ENCODE measurements around the gene ARHGAP6. TPM values are rescaled to one million over a fixed set of nuclear protein-coding genes. Genes with fewer than 3 reads are reported as not detected.
"Not testable (repeated sequence)": the region's sequence is repeated elsewhere in the genome, so short reads cannot be mapped to it uniquely, and the experiment has no call there.

ARHGAP6 gene
- total RNA-seq, 1 experiment from 2014 or later: 2.0 TPM

DNA sequence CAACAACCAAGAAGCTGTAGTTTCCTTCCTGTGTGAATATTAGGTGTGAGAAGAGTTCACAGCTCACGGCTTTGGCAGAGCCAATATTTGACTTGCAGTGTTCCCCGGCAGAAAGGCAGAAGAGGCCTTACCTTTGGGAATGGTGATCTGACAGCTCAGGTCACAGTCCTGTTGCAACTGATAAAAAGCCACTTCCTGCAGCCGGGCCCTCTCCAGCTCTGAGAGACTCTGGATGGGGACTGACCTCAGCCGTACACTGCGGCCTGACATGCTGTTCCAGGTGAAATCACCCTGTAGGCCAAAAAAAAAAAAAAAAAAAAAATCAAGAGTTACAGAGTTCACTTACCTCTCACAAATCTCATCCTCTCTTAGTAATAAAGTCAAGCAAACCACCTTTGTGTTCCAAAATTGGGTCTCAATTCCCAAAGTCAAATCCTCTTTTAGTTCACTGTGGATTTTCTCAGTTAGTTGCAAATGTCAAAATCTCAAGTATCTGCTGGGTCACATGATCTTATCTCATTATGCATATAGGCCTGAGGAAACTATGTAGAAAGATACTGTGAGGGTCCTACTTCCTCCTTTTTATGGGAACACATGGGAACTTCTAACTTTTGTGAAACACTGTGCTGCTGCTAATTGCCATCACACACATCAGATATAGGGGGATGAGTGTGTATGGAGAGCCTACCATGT is 411.2 kb downstream of the ARHGAP6 start:
- Histone ChIP-seq H3K27me3 (ENCODE audit: control insufficient read depth, insufficient read depth, low read length) (no peaks in the 10 kb centered on the region), H3K36me3 (replicated peaks; ENCODE audit: control insufficient read depth, insufficient read depth, low read length) (no peaks in the 10 kb centered on the region), H3K4me3 (ENCODE audit: insufficient read depth, low read depth, low read length) (no peak overlapping the region)
- DNase-seq: no peak

DNA sequence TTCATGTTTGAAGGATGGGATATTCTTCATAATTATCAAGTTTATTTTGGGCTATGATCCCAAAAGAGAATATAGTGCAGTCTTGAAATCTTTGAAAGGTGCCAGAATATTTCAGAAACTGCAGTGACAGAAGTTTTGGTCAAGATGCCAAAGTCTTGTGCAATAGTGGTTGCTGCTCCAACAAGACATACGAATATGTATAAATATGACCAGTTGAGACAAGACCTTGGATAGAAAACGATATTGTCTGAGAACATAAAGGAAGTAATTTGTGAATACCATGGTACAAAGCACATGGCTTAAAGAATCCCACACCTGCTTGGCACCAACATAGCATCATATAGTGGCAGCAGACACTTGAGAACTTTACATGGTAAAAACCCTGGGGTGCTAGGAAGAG is 421.1 kb downstream of the ARHGAP6 start:
- no peak for DNase-seq
- Histone ChIP-seq H3K27me3 (ENCODE audit: control insufficient read depth, insufficient read depth, low read length) (no peaks in the 10 kb centered on the region), H3K4me3 (ENCODE audit: insufficient read depth, low read depth, low read length) (no peak overlapping the region), H3K36me3 (replicated peaks; ENCODE audit: control insufficient read depth, insufficient read depth, low read length) (no peaks in the 10 kb centered on the region)

DNA sequence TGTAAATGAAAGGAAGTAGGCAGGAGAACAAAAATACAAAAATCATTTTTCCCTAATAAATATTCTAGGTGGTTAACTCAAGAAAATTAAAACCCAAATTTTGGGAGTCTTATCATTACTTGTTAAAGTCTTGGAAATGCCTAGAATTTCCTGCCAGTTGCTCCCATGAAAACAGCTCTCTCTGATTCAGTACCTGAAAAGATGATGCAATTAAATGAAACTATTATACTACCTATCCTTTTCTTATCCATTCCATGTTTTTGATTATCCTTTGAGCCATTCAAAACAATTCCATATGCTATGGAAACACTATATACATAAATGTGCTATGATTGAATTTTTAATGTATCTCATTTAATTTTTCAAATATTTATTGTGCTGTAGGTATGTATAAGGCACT is 423.0 kb downstream of the ARHGAP6 start:
- H3K4me3 ChIP-seq (ENCODE audit: insufficient read depth, low read depth, low read length): no peak overlapping the region
- H3K36me3 ChIP-seq (replicated peaks; ENCODE audit: control insufficient read depth, insufficient read depth, low read length): no peaks in the 10 kb centered on the region
- no peak for DNase-seq
- no peaks in the 10 kb centered on the region for H3K27me3 ChIP-seq (ENCODE audit: control insufficient read depth, insufficient read depth, low read length)

DNA sequence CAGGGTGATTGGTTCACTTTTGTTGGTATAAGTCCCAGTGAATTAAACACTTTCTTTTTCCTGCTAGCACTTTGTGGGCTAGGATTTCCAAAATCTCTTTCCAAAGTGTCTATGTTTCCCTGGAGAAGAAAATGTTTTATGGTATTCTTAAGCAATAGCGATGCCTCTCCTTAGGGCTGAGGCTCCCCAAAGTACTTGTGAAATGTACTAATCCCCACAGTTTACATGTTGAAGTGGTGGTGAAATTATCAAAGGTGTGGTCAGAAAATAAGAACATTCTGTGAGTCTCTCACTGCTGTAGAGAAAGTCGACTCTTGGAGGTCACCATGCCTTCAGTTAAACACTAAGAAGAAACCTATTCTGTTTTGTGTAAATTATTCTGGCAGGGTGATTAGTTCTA is 424.0 kb downstream of the ARHGAP6 start:
- no peaks in the 10 kb centered on the region for H3K36me3 ChIP-seq (replicated peaks; ENCODE audit: control insufficient read depth, insufficient read depth, low read length)
- DNase-seq: no peak
- H3K27me3 ChIP-seq (ENCODE audit: control insufficient read depth, insufficient read depth, low read length): no peaks in the 10 kb centered on the region
- no peak overlapping the region for H3K4me3 ChIP-seq (ENCODE audit: insufficient read depth, low read depth, low read length)

DNA sequence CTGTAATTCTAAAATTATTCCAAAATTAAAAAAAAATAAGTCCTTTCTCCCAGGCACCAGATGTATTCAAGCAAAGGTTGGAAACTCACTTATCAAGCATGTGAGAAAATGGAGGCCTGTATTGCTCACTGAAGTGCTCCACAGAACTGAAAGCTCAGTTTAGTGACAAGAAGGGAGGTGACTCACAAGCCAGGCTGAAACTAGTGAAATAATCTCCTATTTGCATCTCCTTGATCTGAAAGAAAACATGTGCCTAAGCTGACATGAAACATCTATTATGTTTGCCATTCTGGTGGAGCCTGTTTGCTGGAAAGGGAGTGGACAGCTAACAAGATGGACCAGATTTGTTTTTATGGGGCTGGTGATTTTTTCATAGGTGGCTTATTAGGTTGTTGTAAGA is 426.5 kb downstream of the ARHGAP6 start:
- H3K4me3 ChIP-seq (ENCODE audit: insufficient read depth, low read depth, low read length): no peak overlapping the region
- DNase-seq: no peak
- no peaks in the 10 kb centered on the region for H3K36me3 ChIP-seq (replicated peaks; ENCODE audit: control insufficient read depth, insufficient read depth, low read length)
- H3K27me3 ChIP-seq (ENCODE audit: control insufficient read depth, insufficient read depth, low read length): no peaks in the 10 kb centered on the region

DNA sequence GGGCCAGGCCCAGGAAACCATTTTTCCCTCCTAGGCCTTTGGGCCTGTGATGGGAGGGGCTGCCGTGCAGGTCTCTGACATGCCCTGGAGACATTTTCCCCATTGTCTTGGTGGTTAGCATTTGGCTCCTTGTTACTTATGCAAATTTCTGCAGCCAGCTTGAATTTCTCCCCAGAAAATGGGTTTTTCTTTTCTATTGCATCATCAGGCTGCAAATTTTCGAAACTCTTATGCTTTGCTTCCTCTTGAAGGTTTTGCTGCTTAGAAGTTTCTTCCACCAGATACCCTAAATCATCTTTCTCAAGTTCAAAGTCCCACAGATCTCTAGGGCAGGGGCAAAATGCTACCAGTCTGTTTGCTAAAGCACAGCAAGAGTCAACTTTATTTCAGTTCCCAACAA is 430.3 kb downstream of the ARHGAP6 start:
- not testable (repeated sequence) for H3K27me3 ChIP-seq (ENCODE audit: control insufficient read depth, insufficient read depth, low read length); H3K36me3 ChIP-seq (replicated peaks; ENCODE audit: control insufficient read depth, insufficient read depth, low read length); H3K4me3 ChIP-seq (ENCODE audit: insufficient read depth, low read depth, low read length); DNase-seq

DNA sequence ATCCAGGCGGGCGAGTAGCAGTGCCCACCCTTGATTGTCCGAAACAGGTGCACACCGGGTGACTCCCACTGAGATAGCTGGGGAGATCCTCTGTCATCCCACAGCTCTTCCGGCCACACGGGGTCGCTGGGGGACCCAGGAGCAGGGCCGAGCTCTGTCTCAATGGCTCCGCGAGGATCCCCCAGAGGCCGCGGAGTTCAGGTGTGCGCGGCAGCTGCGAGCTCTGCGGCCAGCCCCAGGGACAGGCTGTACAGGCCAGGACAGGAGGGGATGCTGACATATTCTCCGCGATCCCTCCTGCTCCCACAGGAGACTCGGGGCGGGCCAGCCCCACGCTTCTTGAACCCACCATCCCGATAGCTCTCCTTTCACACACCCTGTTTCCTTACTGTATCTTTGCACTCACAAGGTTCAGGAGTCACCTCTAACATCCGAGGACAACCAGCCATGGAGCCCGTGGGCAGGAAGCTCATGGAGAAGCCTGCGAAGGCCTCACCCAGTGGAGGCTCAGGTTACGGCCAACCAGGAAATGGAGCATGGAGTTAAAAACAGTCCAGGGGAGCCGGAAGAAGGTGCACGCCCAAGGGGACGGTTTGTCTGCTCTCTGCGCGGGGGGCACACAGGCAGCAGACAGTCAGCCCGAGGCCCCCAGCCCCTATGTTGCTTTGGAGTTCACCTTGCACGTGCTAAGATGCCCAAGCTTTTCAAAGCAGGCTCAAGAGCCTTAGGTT is 450.4 kb downstream of the ARHGAP6 start:
- Histone ChIP-seq H3K4me3 (ENCODE audit: insufficient read depth, low read depth, low read length) (no peak overlapping the region), H3K36me3 (replicated peaks; ENCODE audit: control insufficient read depth, insufficient read depth, low read length) (no peaks in the 10 kb centered on the region), H3K27me3 (ENCODE audit: control insufficient read depth, insufficient read depth, low read length) (no peaks in the 10 kb centered on the region)
- DNase-seq: peak; percentile 88

DNA sequence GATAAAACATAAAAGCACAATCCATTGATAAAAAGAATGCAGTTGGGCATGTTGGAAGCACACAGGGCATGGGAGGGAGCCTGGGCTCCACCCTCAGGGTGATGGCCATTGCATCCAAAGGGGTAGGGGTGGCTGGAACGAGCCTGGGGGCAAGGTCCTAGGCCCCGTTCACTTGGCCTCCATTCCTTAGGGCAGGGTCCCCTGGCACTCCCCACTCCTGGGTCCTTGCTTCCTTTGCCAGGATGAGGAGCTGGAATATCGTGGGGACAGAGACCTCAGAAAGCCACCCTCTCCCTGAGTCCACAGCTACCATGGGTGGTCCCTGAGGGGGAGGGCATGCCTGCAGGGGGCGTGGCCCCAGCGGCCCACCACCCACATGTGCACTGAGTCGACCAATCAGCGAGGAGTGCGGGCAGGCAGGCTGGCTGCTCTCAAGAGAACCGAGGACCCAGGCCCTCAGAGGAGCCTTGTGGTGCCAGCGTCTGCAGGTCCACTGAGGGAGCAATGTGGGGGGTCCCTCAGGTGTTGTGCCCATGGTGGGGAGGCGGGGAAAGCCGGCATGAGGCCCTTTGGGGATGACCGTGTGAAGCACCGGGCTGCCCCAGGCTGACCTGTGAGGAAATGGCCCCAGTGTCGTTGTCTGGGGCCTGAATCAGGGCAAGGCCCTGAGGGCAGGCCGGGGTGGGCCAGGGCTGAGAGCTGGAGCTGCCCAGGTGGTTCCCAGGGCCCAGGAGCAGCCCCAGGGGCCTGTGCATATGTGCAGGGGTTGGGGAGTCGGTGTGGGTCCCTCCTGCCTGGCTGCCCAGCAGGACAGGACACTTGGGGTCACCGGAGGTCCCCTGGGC is 451.2 kb downstream of the ARHGAP6 start:
- DNase-seq: no peak
- no peak overlapping the region for H3K4me3 ChIP-seq (ENCODE audit: insufficient read depth, low read depth, low read length)
- H3K36me3 ChIP-seq (replicated peaks; ENCODE audit: control insufficient read depth, insufficient read depth, low read length): no peaks in the 10 kb centered on the region
- no peaks in the 10 kb centered on the region for H3K27me3 ChIP-seq (ENCODE audit: control insufficient read depth, insufficient read depth, low read length)

DNA sequence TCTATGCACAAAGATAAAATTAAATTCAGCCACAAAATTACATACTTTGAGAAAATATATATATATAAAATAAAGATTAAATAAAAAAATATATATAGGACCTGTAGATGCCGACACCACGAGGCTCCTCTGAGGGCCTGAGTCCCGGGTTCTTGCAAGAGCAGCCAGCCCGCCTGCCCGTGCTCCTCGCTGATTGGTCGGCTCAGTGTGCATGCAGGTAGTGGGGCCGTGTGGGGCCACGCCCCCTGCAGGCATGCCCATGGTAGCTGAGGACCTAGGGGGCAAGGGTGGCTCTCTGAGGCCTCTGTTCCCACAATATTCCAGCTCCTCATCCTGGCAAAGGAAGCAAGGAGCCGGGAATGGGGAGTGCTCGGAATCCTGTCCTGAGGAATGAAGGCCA is 453.0 kb downstream of the ARHGAP6 start:
- H3K36me3 ChIP-seq (replicated peaks; ENCODE audit: control insufficient read depth, insufficient read depth, low read length): no peaks in the 10 kb centered on the region
- H3K27me3 ChIP-seq (ENCODE audit: control insufficient read depth, insufficient read depth, low read length): no peaks in the 10 kb centered on the region
- H3K4me3 ChIP-seq (ENCODE audit: insufficient read depth, low read depth, low read length): no peak overlapping the region
- peak; percentile 63 for DNase-seq

DNA sequence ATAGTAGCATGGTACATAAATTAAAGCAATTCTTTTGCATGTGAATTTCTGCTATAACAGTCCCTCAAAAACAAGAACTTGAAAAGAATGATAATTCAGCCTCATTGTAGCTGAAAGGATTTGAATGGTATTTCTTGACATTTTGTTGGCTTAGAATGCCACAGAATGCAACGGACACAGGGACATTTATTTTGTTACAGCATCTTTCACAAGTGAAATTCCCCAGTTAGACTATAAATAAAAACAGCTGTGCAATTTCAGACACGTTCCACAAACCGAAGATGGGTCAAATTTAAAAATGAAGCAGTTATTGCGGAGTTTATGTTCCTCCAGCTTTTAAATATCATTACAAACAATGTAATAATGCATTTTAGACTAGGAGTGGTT is 455.3 kb downstream of the ARHGAP6 start:
- DNase-seq: no peak
- H3K4me3 ChIP-seq (ENCODE audit: insufficient read depth, low read depth, low read length): no peak overlapping the region
- no peaks in the 10 kb centered on the region for H3K27me3 ChIP-seq (ENCODE audit: control insufficient read depth, insufficient read depth, low read length)
- no peaks in the 10 kb centered on the region for H3K36me3 ChIP-seq (replicated peaks; ENCODE audit: control insufficient read depth, insufficient read depth, low read length)

DNA sequence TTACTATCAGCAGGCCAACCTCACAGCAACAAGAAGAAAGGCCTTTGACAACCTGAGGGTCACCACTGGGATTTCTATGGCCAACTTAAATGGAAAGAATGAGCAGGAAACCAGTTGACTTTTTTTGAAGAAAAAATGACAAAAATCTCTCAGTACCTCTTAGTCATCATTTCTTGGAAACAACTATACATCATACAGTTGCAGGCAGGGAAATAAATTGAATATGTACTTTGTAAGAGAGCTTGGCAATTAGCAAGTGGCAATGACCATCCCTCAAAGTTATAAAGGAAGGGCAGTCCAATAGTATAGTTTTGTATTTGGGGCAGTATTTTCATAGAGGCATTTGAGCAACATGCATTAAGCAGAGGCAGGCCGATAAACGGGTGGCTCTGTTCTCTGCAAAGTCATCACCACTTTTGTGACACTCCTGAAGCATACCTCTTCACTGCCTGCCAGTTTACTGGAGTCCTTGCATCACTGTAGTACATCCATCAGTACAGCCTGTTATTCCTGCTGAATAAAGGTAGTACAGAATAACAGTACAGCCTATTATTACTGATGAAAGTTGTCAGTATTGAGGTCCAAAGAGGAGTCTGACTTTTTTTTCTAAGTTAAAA is 455.8 kb downstream of the ARHGAP6 start:
- no peak for DNase-seq
- no peaks in the 10 kb centered on the region for H3K27me3 ChIP-seq (ENCODE audit: control insufficient read depth, insufficient read depth, low read length)
- no peaks in the 10 kb centered on the region for H3K36me3 ChIP-seq (replicated peaks; ENCODE audit: control insufficient read depth, insufficient read depth, low read length)
- no peak overlapping the region for H3K4me3 ChIP-seq (ENCODE audit: insufficient read depth, low read depth, low read length)

DNA sequence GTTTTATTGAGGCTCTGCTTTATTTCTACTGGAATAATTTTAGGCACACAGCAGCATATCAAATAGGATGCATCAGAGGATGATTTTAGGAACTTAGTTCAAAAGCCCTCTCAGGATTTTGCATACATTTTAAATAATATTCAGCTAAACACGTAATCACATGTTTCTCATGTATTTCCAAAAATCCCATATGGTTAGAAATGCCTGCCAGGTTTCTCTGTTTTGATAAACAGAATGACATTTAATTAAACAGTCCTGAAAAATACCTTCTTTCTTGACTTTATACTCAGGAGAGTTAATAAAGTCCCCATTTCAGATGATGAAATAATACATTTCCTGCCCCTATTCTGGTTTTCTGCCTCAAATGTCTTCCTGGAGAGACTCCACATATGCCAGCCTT is 459.0 kb downstream of the ARHGAP6 start:
- Histone ChIP-seq H3K27me3 (ENCODE audit: control insufficient read depth, insufficient read depth, low read length) (no peaks in the 10 kb centered on the region), H3K4me3 (ENCODE audit: insufficient read depth, low read depth, low read length) (no peak overlapping the region), H3K36me3 (replicated peaks; ENCODE audit: control insufficient read depth, insufficient read depth, low read length) (no peaks in the 10 kb centered on the region)
- DNase-seq: no peak

DNA sequence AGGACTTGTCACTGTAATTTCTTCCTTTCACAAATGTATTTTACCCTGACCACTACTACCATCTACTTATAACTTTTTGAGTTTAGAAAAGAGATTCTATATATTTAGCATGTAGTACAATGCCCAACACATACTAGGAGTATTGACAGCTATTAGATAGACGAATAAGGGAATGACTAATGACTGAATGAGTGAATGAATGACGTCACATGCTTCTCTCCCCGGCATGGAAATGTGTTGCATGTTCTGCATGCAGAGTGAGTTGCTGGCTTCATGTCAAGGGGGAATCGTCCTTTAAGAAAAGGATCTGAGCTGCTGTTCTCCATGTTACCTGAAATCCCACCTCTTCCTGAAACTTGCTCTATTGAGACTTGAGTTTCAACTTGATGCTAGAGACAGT is 459.9 kb downstream of the ARHGAP6 start:
- no peak overlapping the region for H3K4me3 ChIP-seq (ENCODE audit: insufficient read depth, low read depth, low read length)
- DNase-seq: no peak
- H3K27me3 ChIP-seq (ENCODE audit: control insufficient read depth, insufficient read depth, low read length): no peaks in the 10 kb centered on the region
- no peaks in the 10 kb centered on the region for H3K36me3 ChIP-seq (replicated peaks; ENCODE audit: control insufficient read depth, insufficient read depth, low read length)

DNA sequence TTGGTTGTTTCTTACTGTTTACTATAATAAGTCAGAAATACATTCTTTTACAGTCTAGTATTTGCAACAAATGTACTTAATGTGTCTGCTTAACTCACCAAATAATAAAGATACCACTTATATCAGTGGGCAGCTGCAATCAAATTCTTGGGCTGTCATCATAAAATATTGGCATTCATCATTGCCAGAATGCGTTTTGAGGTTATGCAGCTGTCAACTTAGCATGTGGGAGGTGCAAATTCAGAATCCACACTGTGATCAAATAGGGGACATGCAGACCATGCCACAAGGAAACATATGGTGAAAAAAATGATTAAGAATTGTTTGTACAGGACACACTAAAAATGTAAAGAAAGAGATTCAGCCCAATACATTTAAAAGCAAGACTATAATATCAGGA is 468.0 kb downstream of the ARHGAP6 start:
- Histone ChIP-seq H3K27me3 (ENCODE audit: control insufficient read depth, insufficient read depth, low read length) (no peaks in the 10 kb centered on the region), H3K36me3 (replicated peaks; ENCODE audit: control insufficient read depth, insufficient read depth, low read length) (no peaks in the 10 kb centered on the region), H3K4me3 (ENCODE audit: insufficient read depth, low read depth, low read length) (no peak overlapping the region)
- DNase-seq: no peak
